Measurements from ENCODE around the gene IRF2BP1. TPM values are rescaled to one million over a fixed set of nuclear protein-coding genes. Genes with fewer than 3 reads are reported as not detected.

Gene IRF2BP1
- total RNA-seq, 2 experiments from 2014 or later, result 14.2 to 14.7 TPM

- intact Hi-C loops (cut with micrococcal nuclease), result no loop called here
- Mint-ChIP-seq H3K27me3 (no peaks in the 10 kb centered on the region), H3K4me3 (no peak overlapping the region), H3K9me3 (peaks cover 3% of the 10 kb centered on the region), H3K36me3 (peaks cover 63% of the 10 kb centered on the region), H3K27ac (no peak overlapping the region), H3K4me1 (ENCODE audit: low read depth) (no peaks in the 10 kb centered on the region)
- DNase-seq, result no peak
- ChIA-PET POLR2A (no interaction called here), CTCF (interaction anchor here (1.6 kb wide), 1 partner anchor 25 kb away, joined by 11 read pairs; no protein-coding TSS in a partner anchor)
Observed at GRCh38 chr19:45842198-45842597, 43.7 kb downstream of the IRF2BP1 start.

DNA sequence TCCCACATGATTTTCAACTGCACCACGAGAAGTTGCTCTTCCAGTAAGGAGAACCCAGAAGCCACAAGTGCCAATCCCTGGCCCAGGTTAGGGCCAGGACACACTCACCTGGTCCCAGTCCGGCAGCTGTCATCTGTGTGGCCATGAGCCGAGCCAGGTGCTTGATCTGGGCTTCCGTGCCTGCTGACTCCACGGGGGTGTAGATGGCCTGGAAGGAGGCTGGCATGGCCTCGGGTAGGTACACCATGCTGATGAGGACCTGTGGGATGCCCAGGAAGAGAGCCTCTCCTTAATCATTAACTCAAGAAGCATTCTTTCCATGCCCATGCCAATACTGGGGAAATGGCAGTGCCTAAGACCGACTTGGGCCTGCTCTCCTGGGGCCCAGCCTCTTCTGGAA, 51.0 kb downstream of the IRF2BP1 start:
- Mint-ChIP-seq H3K27ac (no peak overlapping the region), H3K9me3 (peaks cover 3% of the 10 kb centered on the region), H3K36me3 (peaks cover 54% of the 10 kb centered on the region), H3K4me3 (no peak overlapping the region), H3K27me3 (no peaks in the 10 kb centered on the region), H3K4me1 (ENCODE audit: low read depth) (no peaks in the 10 kb centered on the region)
- ChIA-PET POLR2A (no interaction called here), CTCF (no interaction called here)
- intact Hi-C loops (cut with micrococcal nuclease), result no loop called here
- no peak for DNase-seq

Other genes with a start within 250 kb of the IRF2BP1 start
- gene EML2, start 246.7 kb downstream of the IRF2BP1 start, total RNA-seq, result 100 to 1,000 TPM; 159 to 183 TPM
- 1 to 10 TPM; 6.6 to 8.3 TPM for gene GIPR, start 217.9 kb downstream of the IRF2BP1 start, total RNA-seq
- gene SNRPD2, start 194.2 kb downstream of the IRF2BP1 start, total RNA-seq, result 100 to 1,000 TPM; 789 TPM
- 10 to 100 TPM; 13.8 to 16.8 TPM for gene QPCTL, start 193.5 kb downstream of the IRF2BP1 start, total RNA-seq
- 10 to 100 TPM; 26.1 to 29.4 TPM for gene FBXO46, start 155.2 kb downstream of the IRF2BP1 start, total RNA-seq
- gene MEIOSIN, start 152.7 kb downstream of the IRF2BP1 start, total RNA-seq, result not detected
- gene SIX5, start 116.9 kb downstream of the IRF2BP1 start, total RNA-seq, result 1 to 10 TPM; 2.3 to 2.4 TPM
- 10 to 100 TPM; 10.7 to 11.0 TPM for gene DMPK, start 103.7 kb downstream of the IRF2BP1 start, total RNA-seq
- 10 to 100 TPM; 43.1 to 45.8 TPM for gene DMWD, start 93.3 kb downstream of the IRF2BP1 start, total RNA-seq
- gene RSPH6A, start 70.8 kb downstream of the IRF2BP1 start, total RNA-seq, result under 1 TPM; 0.12 to 0.19 TPM
- gene SYMPK, start 23.0 kb downstream of the IRF2BP1 start, total RNA-seq, result 10 to 100 TPM; 87.8 to 91.6 TPM
- gene FOXA3, start 21.8 kb downstream of the IRF2BP1 start, total RNA-seq, result under 1 TPM; 0.29 to 0.48 TPM
- 1 to 10 TPM; 6.8 to 6.9 TPM for gene MYPOP, start 16.5 kb upstream of the IRF2BP1 start, total RNA-seq
- not detected for gene NANOS2, start 28.6 kb upstream of the IRF2BP1 start, total RNA-seq
- not detected for gene NOVA2, start 87.7 kb upstream of the IRF2BP1 start, total RNA-seq
- gene CCDC61, start 109.3 kb upstream of the IRF2BP1 start, total RNA-seq, result 10 to 100 TPM; 28.4 to 30.5 TPM
- gene PGLYRP1, start 136.9 kb upstream of the IRF2BP1 start, total RNA-seq, result not detected
- gene IGFL4, start 154.9 kb upstream of the IRF2BP1 start, total RNA-seq, result not detected
- not detected for gene IGFL3, start 238.5 kb upstream of the IRF2BP1 start, total RNA-seq

Measured in activated CD4-positive, alpha-beta memory T cell treated with anti-CD3 and anti-CD28 coated beads for 36 hours (primary cell).